GM21381 (cell line): ENCODE results near the gene PNPLA7.
"Not testable (repeated sequence)": the region's sequence is repeated elsewhere in the genome, so short reads cannot be mapped to it uniquely, and the experiment has no call there.

Experiments
- ATAC-seq: cut with Tn5 transposase; IDR thresholded peaks from one replicate; pipeline ENCODE4 v1.9.1; 2021; ENCODE audit warnings: mild to moderate bottlenecking, moderate library complexity; ENCODE audit not compliant: unreplicated experiment

The PNPLA7 gene

DNA sequence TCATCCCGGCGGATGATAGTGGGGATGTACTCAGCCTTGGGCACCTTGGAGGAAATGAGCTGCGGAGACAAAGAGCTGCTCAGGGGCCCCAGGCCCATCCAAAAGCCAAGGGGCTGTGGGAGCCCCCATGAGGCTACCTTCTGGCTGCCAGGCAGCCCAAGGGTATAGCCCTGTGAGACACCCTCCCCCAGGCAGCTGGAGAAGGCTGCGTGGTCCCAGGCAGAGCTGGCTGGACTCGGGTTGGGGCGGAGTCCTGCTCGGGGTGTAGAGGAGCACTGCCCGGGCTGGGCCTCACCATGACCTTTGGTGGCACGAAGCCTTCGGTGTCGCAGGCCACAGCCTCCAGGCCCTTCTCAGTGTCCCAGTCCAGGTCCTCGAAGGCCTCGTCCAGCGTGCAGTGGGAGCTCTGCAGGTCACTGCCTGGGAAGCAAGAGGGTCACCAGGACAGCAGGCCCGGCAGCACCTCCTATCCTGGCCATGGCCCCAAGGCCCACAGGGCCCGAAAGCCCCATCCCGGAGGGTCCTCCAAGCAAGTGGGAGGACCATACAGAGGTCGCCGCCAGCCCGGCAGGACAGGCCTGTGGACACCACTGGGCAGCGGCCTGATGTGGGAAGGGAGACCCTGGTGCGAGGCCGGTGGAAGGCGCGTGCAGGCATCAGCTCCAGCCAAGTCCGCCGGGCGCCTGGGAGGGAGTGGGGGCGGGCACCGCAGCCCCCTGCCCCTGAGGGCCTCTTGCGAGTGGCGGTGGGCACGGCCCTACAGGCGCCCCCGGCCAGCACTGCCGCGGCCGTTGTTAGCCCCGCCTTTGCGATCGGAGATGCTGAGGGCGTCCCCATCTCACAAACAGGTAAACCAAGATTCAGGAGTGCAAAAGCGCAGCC, 97.2 kb downstream of the PNPLA7 start:
- ATAC-seq: no peak

DNA sequence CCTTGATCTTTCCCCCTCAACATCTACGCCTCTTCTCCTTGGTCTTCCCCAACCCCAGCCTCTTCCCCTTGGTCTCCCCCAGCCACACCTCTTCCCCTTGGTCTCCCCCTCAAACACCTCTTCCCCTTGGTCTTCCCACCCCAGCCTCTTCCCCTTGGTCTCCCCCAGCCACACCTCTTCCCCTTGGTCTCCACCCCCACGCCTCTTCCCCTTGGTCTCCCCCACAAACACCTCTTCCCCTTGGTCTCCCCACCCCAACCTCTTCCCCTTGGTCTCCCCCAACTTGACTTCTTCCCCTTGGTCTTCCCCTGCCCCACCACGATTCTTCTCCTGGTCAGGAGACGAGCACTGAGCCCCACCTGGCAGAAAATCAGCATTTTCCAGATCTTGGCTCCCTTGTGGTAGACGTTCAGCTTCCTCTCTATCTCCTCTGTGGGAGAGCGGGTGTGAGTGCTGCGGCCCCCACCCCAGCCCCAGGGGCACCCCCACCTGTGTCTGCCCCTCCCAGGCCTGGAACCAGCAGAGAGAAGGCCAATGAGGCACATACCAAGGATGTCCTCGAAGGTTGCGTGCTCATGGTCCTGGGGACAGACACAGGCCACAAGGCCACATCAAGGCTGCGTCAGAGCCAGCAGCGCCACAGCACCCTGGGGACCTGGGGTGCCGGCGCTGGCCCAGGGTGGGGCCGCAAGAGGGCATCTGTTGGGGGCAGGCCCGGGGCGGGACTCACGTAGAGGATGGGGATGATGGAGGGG, 98.0 kb downstream of the PNPLA7 start:
- ATAC-seq: no peak

DNA sequence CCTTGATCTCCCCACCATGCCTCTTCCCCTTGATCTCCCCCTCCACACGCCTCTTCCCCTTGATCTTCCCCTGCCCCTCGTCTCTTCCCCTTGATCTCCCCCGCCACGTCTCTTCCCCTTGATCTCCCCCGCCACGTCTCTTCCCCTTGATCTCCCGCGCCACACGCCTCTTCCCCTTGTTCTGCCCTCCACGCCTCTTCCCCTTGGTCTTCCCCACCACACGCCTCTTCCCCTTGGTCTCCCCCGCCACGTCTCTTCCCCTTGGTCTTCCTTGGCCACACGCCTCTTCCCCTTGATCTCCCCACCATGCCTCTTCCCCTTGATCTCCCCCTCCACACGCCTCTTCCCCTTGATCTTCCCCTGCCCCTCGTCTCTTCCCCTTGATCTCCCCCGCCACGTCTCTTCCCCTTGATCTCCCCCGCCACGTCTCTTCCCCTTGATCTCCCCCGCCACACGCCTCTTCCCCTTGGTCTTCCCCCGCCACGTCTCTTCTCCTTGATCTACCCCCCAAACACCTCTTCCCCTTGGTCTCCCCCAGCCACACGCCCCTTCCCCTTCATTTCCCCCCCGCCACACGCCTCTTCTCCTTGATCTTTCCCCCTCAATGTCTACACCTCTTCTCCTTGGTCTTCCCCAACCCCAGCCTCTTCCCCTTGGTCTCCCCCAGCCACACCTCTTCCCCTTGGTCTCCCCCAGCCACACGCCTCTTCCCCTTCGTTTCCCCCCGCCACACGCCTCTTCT, 98.8 kb downstream of the PNPLA7 start:
- ATAC-seq: not testable (repeated sequence)

DNA sequence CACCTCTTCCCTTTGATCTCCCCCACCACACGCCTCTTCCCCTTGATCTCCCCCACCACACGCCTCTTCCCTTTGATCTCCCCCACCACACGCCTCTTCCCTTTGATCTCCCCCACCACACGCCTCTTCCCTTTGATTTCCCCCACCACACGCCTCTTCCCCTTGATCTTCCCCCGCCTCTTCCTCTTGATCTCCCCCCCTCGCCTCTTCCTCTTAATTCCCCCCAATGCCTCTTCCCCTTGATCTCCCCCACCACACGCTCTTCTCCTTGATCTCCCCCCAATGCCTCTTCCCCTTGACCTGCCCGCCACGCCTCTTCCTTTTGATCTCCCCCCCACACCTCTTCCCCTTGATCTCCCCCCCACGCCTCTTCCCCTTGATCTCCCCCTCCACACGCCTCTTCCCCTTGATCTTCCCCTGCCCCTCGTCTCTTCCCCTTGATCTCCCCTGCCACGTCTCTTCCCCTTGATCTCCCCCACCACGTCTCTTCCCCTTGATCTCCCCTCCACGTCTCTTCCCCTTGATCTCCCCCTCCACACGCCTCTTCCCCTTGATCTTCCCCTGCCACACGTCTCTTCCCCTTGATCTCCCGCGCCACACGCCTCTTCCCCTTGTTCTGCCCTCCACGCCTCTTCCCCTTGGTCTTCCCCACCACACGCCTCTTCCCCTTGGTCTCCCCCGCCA, 99.5 kb downstream of the PNPLA7 start:
- ATAC-seq: not testable (repeated sequence)

DNA sequence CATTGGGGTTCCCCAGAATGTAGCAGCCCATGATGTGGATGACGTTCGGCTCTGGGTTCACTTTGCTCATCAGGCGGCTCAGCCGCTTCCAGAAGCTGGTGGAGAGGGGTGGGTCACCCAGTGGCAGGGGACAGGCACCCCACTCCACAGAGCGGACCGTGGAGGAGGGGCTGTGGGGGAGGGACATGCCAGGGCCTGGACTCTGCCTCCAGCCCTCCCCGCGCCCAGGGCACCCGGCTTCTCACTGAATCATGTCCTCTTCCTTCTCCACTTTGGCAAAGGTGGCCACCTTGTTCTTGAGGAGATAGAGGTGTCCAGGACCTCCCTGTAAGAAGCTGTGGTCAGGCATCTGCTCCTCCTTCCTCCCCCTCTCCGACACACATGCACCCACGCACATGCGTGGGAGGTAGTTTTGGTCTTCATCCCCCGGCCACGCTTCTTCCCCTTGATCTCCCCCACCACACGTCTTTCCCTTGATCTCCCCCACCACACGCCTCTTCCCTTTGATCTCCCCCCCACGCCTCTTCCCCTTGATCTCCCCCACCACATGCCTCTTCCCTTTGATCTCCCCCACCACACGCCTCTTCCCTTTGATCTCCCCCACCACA, 100.2 kb downstream of the PNPLA7 start:
- no peak for ATAC-seq

DNA sequence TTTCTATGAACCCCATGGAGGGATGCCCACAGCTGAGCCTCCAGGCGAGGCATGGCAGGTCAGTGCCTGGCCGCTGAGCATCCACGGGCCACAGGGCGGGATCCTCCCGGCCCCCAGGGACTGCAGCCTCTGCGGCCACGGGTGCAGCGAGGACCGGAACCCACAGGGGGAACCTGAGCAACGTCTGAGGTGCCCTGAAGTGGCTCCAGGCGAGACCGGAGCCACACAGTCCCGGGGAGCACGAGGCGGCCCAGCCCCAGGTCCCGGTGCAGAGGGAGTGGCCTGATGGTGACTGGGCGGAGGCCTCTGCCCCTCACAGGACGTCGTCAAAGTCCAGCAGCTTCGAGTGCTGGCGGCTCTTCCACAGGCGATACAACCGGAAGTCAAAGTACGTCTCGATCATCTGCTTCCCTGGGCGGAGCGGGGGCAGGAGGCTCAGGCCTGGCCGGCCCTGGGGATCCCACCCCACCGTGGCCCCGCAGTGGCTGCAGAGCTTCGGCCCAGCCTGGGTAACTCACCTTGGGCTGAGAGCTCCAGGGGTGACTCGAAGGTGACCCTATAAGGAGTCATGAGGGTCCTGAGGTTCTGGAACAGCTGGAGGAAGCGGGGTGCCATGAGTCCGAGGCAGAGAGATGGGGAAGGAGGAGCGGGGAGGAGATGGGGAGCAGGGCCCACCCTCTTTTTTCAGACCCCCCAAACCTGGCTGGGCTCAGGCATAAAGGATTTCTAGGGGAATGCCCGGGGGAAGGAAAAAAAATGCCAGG, 100.9 kb downstream of the PNPLA7 start:
- no peak for ATAC-seq

DNA sequence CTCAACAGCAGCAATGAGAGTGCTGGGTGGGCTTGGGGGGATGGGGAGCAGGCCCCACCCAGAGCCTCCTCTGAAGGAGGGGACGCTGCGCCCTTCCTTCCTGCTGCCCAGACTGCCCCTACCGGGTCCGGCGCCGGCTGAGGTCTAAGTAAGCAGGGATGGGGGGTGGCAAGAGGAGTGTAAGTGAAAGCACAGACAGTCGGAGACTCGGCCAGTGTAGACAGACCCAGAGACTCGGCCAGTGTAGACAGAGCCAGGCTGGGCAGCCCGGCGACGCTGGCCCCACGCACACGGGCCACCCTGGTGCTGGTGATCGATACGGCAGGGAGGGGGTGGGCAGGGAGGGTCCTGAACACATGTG, 101.6 kb downstream of the PNPLA7 start:
- ATAC-seq: no peak

DNA sequence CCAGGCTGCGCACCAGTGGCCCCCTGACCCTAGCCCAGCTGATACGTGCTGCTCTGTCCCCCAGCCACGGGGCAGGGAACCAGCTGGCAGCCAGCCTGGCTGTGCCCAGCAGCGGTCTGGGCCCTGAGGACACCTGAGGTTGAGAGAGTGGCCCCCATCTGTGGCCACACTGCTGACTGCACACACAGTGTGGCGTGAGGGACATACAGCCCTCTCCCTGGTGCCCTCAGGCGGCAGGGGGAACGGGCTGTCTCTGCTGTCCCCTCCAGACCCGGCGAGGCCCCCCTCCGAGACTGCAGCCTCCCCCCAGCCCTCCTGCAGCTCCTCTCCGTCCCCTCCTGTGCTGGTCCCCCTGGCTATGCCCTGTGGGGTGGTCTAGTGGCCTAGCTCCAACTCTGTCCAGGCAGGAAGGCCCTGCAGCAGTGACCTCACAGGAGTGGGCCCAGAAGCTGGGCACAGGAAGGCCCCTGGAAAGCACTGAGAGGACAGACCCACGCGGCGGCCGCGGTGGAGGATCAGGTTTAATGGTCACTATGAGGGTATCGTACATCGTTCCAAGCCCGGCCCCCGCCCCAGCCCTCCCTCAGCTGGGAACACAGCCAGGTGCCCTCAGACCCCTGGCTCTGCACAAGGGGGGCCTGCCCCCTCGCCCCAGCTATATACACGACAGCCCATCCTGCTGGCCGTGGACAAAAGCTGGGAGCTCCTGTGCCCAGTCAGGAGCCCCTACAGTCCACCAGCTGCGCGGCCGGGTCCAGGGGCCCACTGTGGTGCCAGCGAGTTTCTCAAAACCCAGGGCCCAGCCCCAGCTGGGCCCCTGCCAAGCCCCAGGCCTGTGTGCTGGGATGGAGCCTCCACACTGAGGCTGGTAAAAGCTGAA, 102.2 kb downstream of the PNPLA7 start:
- no peak for ATAC-seq

DNA sequence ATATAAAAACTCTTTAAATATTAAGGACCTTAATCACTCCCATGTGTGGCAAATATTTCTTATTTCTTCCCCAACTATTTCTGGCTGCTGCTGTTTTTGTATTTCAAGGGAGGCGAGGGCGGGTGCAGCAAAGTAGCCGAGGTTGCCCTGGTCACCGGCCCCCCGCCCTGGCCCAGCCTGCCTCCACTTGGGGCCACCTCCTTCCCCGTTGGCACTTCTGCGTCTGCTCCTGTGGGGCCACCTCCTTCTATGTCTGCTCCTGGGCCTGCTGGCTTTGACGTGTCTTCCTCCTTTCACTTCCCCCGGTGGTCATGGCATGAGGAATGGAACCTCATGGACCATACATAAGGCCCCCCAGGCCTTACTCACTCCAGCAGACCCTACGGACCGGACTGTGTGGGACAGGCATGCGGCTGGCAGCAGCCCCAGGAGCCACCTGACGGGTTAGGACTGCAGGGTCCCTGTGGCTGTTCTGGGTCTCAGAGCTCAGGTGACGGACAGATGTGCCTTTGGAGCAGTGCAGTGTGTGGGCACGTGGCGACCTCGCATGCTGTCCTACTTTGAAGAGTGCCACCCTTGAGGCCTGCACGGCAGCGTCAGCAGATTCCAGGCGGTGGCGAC, 103.2 kb downstream of the PNPLA7 start:
- ATAC-seq: no peak

DNA sequence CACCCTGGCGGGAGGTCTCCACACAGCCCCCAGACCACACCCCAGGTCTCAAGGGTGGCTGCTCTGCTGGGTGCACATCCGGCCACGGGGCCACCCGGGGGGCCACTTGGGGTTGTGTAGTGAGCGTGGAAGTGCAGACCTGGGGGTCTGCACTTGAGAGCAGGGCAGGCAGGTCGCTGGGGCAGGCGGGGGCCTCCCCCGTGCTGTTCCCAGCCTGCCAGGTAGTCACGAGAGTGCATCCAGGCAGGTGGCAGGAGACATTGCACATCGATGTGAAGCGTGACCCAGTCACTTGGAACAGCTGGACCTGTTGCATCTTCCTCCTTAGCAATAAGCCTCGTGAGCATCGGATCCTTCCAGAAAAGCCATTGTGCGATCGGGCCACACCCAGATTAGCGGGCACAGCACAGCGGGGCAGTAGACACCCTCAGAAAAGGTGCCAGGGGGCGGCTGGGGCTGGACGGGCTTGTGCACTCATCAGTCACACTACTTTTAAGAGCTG, 104.2 kb downstream of the PNPLA7 start:
- no peak for ATAC-seq

DNA sequence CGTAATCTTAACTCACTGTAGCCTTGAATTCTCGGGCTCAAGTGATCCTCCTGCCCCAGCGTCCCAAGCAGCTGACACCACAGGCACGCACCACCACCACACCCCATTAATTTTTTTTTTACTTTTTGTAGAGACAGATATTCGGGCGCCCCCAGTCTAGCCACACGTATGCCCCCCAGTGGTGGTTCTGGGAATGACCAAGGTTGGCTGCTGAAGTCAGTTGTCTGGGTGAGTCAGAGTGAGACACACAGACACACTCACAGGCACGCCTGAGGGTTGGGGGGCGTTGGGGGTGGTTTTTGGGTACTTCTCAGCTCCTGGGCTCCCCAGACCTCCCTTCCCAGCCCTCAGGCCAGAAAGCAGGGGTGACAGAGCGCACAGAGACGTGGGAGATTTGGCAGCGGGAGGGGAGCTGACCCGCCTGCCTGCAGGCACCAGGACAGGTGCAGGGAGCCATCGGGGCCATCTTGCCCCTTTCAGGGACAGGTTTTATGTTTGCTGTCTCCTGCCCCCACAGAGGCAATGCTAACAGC, 104.9 kb downstream of the PNPLA7 start:
- ATAC-seq: no peak

DNA sequence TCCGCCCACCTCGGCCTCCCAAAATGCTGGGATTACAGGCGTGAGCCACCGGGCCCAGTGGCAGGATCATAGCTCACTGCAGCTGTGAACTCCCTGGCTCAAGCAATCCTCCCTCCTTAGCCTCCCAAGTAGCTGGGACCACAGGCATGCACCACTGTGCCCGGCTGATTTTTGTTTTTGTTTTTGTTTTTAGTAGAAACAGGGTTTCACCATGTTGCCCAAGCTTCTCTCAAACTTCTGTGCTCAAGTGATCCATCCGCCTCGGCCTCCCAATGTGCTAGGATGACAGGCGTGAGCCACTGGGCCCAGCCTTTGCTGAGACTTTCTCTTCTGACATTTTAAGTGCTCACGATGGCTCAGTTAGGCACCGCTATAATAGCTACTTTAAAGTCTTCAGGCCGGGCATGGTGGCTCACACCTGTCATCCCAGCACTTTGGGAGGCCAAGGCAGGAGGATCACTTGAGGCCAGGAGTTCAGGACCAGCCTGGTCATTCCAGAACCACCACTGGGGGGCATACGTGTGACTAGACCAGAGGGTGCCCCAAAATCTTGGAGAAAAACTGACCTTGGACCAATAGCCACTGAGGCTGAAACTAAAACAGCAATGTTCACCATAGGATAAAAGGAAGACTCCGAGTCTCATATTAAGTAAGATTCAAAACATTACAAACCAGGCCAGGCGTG, 106.0 kb downstream of the PNPLA7 start:
- ATAC-seq: no peak

DNA sequence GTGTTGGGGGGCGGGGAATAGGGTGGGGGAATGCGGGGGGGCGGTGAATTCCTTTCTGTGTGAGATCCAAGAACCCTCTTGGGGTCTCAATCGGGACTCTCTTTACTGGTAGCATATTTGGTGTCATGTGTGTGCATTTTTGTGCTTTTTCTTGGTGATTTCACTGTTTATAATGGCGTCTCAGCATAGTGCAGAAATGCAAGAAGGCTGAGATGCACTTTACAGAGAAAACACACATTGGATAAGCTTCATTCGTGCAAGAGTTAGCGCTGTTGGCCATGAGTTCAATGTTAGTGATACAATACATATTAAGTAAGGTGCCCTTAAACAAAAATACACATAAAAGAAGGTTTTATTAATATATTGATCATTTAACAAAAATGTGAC, 108.3 kb downstream of the PNPLA7 start:
- no peak for ATAC-seq

DNA sequence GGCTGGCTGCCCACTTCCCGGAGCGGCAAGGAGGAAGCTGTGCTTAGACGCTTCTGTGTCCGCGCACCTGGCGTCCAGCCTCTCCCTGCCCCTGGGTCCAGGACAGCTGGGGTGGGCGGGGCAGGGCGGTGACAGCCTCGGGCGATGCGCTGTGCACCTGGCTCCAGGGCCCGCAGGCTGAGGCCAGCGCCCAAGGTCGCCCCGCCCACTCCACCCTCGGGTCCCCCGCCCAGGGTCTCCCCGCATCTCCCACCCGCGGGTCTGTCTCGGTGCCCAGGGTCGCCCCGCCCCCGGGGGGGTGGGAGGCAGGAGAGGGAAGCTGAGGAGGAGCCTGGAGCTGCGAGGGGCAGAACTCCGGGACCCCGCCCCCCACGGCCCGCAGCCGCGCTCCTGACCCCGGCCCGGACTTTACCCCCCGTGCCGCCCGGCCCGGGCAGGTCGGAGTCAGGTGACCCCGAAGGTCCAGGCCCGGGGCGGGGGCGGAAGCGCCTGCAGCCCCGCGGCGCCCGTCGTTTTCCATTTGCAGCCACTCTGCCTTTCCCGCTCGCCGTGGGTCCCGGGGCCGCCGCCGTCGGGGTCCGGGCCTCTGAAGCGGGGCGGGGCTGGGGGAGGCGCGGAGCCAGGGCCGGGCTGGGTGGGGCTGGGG, 108.8 kb downstream of the PNPLA7 start, which contains the start of gene ENTPD8:
TSS of gene ENTPD8 (minus strand) at position 69 of the 646 bp plus-strand sequence. CDS start 3,072 bp downstream, outside the sequence.
- no peak for ATAC-seq

DNA sequence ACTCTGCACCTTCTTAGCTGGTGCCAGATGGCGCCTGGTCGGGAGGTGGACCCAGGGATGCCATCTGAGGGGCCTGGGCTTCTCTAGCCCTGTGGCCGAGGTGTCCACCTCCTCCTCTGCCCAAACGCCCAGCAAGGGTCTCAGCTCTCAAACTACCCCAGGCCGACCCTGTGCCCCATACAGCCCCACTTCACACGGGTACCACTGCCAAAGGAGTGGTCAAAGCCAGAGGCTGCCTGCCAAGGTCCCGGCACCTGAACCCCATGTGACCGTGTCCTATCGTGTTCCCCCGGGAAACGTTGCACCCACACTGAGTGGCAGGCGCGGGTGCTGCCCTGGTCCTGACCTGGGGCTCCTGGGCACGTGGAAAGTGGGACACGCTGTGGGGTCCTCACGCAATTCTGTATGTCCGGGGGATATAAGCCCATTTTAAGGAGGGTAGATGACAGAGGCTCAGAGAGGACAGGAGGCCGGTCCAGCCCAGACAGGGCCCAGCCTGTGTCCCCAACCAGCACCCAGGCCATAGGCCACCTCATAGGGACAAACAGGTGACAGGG, 111.0 kb downstream of the PNPLA7 start:
- no peak for ATAC-seq

DNA sequence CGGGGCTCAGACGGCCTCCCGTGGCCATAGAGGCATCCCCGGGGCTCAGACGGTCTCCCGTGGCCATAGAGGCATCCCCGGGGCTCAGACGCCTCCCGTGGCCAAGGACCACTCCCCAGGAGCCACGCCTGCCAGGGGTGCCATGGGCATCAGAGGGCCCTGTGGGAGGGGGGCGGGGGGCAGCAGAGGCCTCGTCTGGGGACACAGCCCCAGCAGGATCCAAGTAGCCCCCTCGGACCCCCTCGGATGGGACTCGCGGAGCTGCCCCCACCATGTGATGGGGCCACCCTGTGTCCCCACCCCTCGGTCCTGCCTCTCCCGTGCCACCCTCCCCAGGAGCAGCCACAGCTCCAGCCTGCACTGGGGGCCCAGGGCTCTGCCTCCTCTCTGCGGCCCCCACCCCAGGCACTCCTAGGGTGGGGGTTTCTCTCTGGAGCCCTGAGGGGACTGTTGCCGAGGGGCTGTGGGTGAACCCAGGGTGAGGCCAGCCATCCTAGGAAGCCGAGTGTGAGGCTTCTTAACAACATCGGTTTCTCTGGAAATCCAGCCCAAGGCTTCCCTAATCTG, 111.5 kb downstream of the PNPLA7 start:
- no peak for ATAC-seq
